Endothelial cell of umbilical vein (primary cell): ENCODE data around the gene KAT6B. TPM values are rescaled to one million over a fixed set of nuclear protein-coding genes. Genes with fewer than 3 reads are reported as not detected.

Experiments used
- BruUV-seq: library from RNA; stranded (reverse); fragments of 400-500 nt; replicated peaks from 2 replicates; lab custom pipeline; 2021; lab: Mats Ljungman, UMichigan
- CTCF ChIA-PET: fragments of 300-600, 350-600 bp; sonication (Branson Sonifier 250); formaldehyde crosslinking; loops from one replicate; lab custom pipeline; 2021; ENCODE audit warnings: antibody characterized with exemption, inconsistent platforms; lab: Charles Lee
- POLR2A ChIA-PET: fragments of 300-600, 350-600 bp; sonication (Branson Sonifier 250); formaldehyde crosslinking; loops from one replicate; lab custom pipeline; 2021; ENCODE audit warnings: antibody characterized with exemption, inconsistent platforms; lab: Charles Lee
- DNase-seq: peaks from one replicate; pipeline ENCODE4 v3.0.0-alpha.2; 2011; ENCODE audit warnings: low read depth, low spot score
- FAIRE-seq: peaks from 2 replicates; lab custom pipeline; 2011; peaks lifted over from hg19 to GRCh38; lab: Jason Lieb, UNC
- H2AFZ ChIP-seq: 2 replicates; pipeline ENCODE4 v1.6.0; 2012; ENCODE audit warnings: low read depth, low read length, control low read depth, inconsistent platforms
- H3K27ac ChIP-seq: 2 replicates; pipeline ENCODE4 v1.5.1; 2011; ENCODE audit warnings: low read depth, mild to moderate bottlenecking, control low read depth, low read length, moderate library complexity; ENCODE audit not compliant: insufficient read depth
- H3K27me3 ChIP-seq, 2 experiments: 2 replicates each; pipeline versions ENCODE4 v1.6.0 to v1.6.1; 2011; ENCODE audit warnings: low read length in 2 of 2, mixed read lengths in 1 of 2; ENCODE audit not compliant: control insufficient read depth in 2 of 2, insufficient read depth in 2 of 2
- H3K36me3 ChIP-seq, 2 experiments: 2 replicates in 1 of 2; 3 replicates in 1 of 2; pipeline ENCODE4 v1.5.1; 2011; ENCODE audit warnings: low read length in 2 of 2, mild to moderate bottlenecking in 1 of 2, moderate library complexity in 1 of 2; ENCODE audit not compliant: control insufficient read depth in 2 of 2, insufficient read depth in 2 of 2; ENCODE audit errors: extremely low read depth in 1 of 2
- H3K4me1 ChIP-seq: 3 replicates; pipeline ENCODE4 v1.5.1; 2011; ENCODE audit warnings: mild to moderate bottlenecking, low read length; ENCODE audit not compliant: control insufficient read depth, insufficient read depth; ENCODE audit errors: extremely low read depth
- H3K4me2 ChIP-seq: 2 replicates; pipeline ENCODE4 v1.6.1; 2011; ENCODE audit warnings: low read length, control low read depth, mixed read lengths; ENCODE audit not compliant: insufficient read depth
- H3K4me3 ChIP-seq, 3 experiments: fragments of 200-600 bp in 1 of 3; sonication (generic), shearing (Covaris generic) in 1 of 3; replicated peaks in 1 of 3; 2 replicates each; pipeline ENCODE4 v1.5.1; 2011 to 2016; ENCODE audit warnings: control low read depth in 3 of 3, low read length in 3 of 3, mild to moderate bottlenecking in 2 of 3, inconsistent platforms in 1 of 3, low read depth in 1 of 3, moderate library complexity in 1 of 3; ENCODE audit not compliant: insufficient read depth in 1 of 3
- H3K79me2 ChIP-seq: 2 replicates; pipeline ENCODE4 v1.6.0; 2012; ENCODE audit warnings: low read length, inconsistent platforms; ENCODE audit not compliant: control insufficient read depth, insufficient read depth
- H3K9ac ChIP-seq: replicated peaks from 2 replicates; pipeline ENCODE3; 2011; ENCODE audit warnings: low read length, control low read depth; ENCODE audit not compliant: insufficient read depth; ENCODE audit errors: extremely low read depth
- H3K9me1 ChIP-seq: replicated peaks from 3 replicates; pipeline ENCODE4 v1.6.0; 2011; ENCODE audit warnings: mild to moderate bottlenecking, low read length; ENCODE audit not compliant: control insufficient read depth, insufficient read depth; ENCODE audit errors: extremely low read depth
- H3K9me3 ChIP-seq: replicated peaks from 2 replicates; pipeline ENCODE4 v1.5.1; 2012; ENCODE audit warnings: low read length, inconsistent platforms; ENCODE audit not compliant: control insufficient read depth, insufficient read depth
- H4K20me1 ChIP-seq: replicated peaks from 2 replicates; pipeline ENCODE3; 2011; ENCODE audit warnings: mild to moderate bottlenecking, low read length; ENCODE audit not compliant: control insufficient read depth, insufficient read depth; ENCODE audit errors: extremely low read depth
- EZH2 ChIP-seq: IDR thresholded peaks from 2 replicates; pipeline ENCODE4 v1.6.1; 2012; ENCODE audit warnings: borderline replicate concordance, low read depth, mild to moderate bottlenecking, moderate library complexity, low read length, inconsistent platforms; ENCODE audit not compliant: severe bottlenecking
- FOS ChIP-seq: IDR thresholded peaks from 2 replicates; pipeline ENCODE4 v1.6.1; 2011; ENCODE audit warnings: mild to moderate bottlenecking, low read length, moderate library complexity, borderline replicate concordance; ENCODE audit not compliant: insufficient read depth
- MYC ChIP-seq: IDR thresholded peaks from one replicate; pipeline ENCODE4 v1.6.1; 2011; ENCODE audit warnings: mild to moderate bottlenecking, low read depth, low read length
- POLR2A ChIP-seq: IDR thresholded peaks from 2 replicates; pipeline ENCODE4 v1.6.1; 2012; ENCODE audit warnings: low read depth, mild to moderate bottlenecking, control low read depth, low read length
- dilution Hi-C: fragments of 300-500 bp; cut with MboI; formaldehyde crosslinking; loops from one replicate; pipeline ENCODE4 v1.15.0; 2019; ENCODE audit warnings: low sequenced_read_pairs; ENCODE audit not compliant: extremely low pct_ligation_motif_present
- intact Hi-C: fragments of 100-400 bp; cut with micrococcal nuclease; formaldehyde crosslinking; loops from one replicate; pipeline ENCODE4 v1.10.0; 2022
- polyA plus RNA-seq, 4 experiments: library from polyadenylated mRNA; depleted of rRNA in 3 of 4; stranded (reverse) in 3 of 4; unstranded in 1 of 4; fragments of >200 nt; gene quantifications; 2 replicates each; pipeline versions ENCODE4 v1.2.1 to v1.2.3, GENCODE V29; 2011 to 2012; ENCODE audit warnings: missing spikeins in 1 of 4
- total RNA-seq: library from RNA; stranded (reverse); gene quantifications from 2 replicates; pipeline ENCODE4 v1.2.3, GENCODE V29; 2021

Gene KAT6B
- total and polyA plus RNA-seq, 2 donors (not counting 3 experiments of a cell fraction or from before 2014, with no cell fraction given): 4.5 to 17.0 TPM

DNA sequence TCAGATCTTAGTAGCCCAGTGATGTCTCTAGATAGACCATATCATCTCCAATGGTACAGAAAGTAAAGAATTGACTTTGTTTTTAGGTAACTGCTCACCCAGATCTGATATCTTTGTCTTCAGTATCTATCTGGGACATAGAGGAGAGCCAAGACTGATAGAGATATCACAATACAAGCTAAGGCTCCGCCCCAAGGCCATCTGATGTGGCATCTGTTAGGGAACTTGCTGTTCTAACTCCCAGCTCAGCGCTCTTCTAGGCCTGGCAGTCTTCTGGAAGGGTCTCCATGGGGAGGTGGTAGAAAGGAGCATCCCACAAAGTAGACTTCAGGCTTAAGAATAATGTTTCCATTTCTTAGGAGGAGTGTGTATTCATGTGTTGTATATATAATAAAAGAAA, 196.7 kb downstream of the KAT6B start:
- Histone ChIP-seq H3K79me2 (no peaks in the 10 kb centered on the region), H3K4me3 (no peak overlapping the region), H3K9ac (no peak overlapping the region), H3K4me1 (no peaks in the 10 kb centered on the region), H3K9me1 (no peaks in the 10 kb centered on the region), H4K20me1 (no peaks in the 10 kb centered on the region), H3K36me3 (no peaks in the 10 kb centered on the region), H3K4me2 (no peak overlapping the region), H3K27me3 (no peaks in the 10 kb centered on the region), H2AFZ (no peak overlapping the region), H3K27ac (no peak overlapping the region), H3K9me3 (no peaks in the 10 kb centered on the region)
- TF ChIP-seq MYC: no peak
- DNase-seq: no peak
- CTCF ChIA-PET: interaction anchor here (0.8 to 1.6 kb wide), 2 partner anchors 9 to 779 kb away, joined by 3 to 10 read pairs; no protein-coding TSS in a partner anchor
- intact Hi-C loops: loop anchor here (5.0 kb wide), 1 partner anchor 601 kb away; no protein-coding TSS in a partner anchor
- BruUV-seq: no TSS peak
- dilution Hi-C loops: no loop called here
- POLR2A ChIA-PET: no interaction called here
- FAIRE-seq: no peak

DNA sequence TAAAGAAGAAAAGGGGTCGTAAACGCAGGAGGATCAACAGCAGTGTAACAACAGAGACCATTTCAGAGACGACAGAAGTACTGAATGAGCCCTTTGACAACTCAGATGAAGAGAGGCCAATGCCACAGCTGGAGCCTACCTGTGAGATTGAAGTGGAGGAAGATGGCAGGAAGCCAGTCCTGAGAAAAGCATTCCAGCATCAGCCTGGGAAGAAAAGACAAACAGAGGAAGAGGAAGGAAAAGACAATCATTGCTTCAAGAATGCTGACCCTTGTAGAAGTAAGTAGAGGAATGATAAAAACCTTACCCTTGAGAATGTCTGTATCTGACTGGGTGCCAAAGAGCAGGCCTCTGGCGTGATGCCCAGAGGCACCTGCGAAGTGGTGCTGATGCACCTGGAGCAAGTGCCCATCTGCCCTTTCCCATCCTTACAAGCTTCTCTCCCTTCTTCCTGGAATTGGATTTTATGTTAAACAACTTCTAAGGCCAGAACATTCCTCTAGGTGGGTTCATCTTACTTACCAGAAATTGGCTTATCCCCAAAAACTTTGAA, 198.6 kb downstream of the KAT6B start:
- Histone ChIP-seq H3K9me1 (no peaks in the 10 kb centered on the region), H3K9ac (no peak overlapping the region), H3K36me3 (peaks cover 0 to 4% of the 10 kb centered on the region in 2 experiments), H3K79me2 (no peaks in the 10 kb centered on the region), H3K4me3 (no peak overlapping the region), H3K9me3 (no peaks in the 10 kb centered on the region), H3K4me2 (no peak overlapping the region), H2AFZ (no peak overlapping the region), H3K27ac (no peak overlapping the region), H3K4me1 (no peaks in the 10 kb centered on the region), H4K20me1 (no peaks in the 10 kb centered on the region), H3K27me3 (no peaks in the 10 kb centered on the region)
- TF ChIP-seq MYC (no peak), POLR2A (no peak), EZH2 (no peak), FOS (no peak)
- ChIA-PET CTCF (interaction anchor here (0.6 to 0.9 kb wide), 2 partner anchors 18 to 19 kb away, joined by 3 read pairs; no protein-coding TSS in a partner anchor), POLR2A (no interaction called here)
- dilution Hi-C loops (no loop called here), intact Hi-C loops (loop anchor here (5.0 kb wide), 2 partner anchors 207 to 603 kb away; no protein-coding TSS in a partner anchor)
- BruUV-seq: no TSS peak
- no peak for FAIRE-seq
- no peak for DNase-seq
